GM21423 (cell line): ENCODE results near the gene MBTPS2.
A peak's percentile ranks its signal among the peaks of the same experiment; 100 is the strongest.
"Not testable (repeated sequence)": the region's sequence is repeated elsewhere in the genome, so short reads cannot be mapped to it uniquely, and the experiment has no call there.

Experiments used
- ATAC-seq: cut with Tn5 transposase; IDR thresholded peaks from one replicate; pipeline ENCODE4 v1.9.1; 2021; ENCODE audit warnings: mild to moderate bottlenecking, moderate library complexity; ENCODE audit not compliant: unreplicated experiment

Gene MBTPS2

GRCh38 chrX:21855937-21856415, 16.6 kb downstream of the MBTPS2 start, which contains the start of gene YY2:
TSS of gene YY2 (plus strand) at chrX:21855987. CDS start at chrX:21856485, 498 bp downstream.
- no peak for ATAC-seq

GRCh38 chrX:21856504-21856903, 17.1 kb downstream of the MBTPS2 start:
- no peak for ATAC-seq

- ATAC-seq, result no peak
These were observed 23.8 kb downstream of the MBTPS2 start for GRCh38 chrX:21863241-21863640.

GRCh38 chrX:21865436-21865835, 26.0 kb downstream of the MBTPS2 start:
- no peak for ATAC-seq

GRCh38 chrX:21870494-21870893, 31.1 kb downstream of the MBTPS2 start:
- ATAC-seq, result no peak

GRCh38 chrX:21873063-21873775, 33.8 kb downstream of the MBTPS2 start:
- ATAC-seq, result no peak

- ATAC-seq, result not testable (repeated sequence)
These were observed 34.8 kb downstream of the MBTPS2 start for GRCh38 chrX:21874182-21874581.

GRCh38 chrX:21875013-21875412, 35.6 kb downstream of the MBTPS2 start:
- no peak for ATAC-seq

GRCh38 chrX:21881881-21882574, 42.6 kb downstream of the MBTPS2 start:
- ATAC-seq, result no peak

GRCh38 chrX:21883258-21883657, 43.8 kb downstream of the MBTPS2 start:
- ATAC-seq, result no peak

- ATAC-seq, result no peak
These were observed 46.2 kb downstream of the MBTPS2 start for GRCh38 chrX:21885568-21885967.

- no peak for ATAC-seq
These were observed 65.9 kb downstream of the MBTPS2 start for GRCh38 chrX:21905313-21905712.

- ATAC-seq, result no peak
These were observed 66.5 kb downstream of the MBTPS2 start for GRCh38 chrX:21905953-21906352.

- ATAC-seq, result no peak
These were observed 67.8 kb downstream of the MBTPS2 start for GRCh38 chrX:21907260-21907659.

- ATAC-seq, result no peak
These were observed 72.1 kb downstream of the MBTPS2 start for GRCh38 chrX:21911481-21911880.

- no peak for ATAC-seq
These were observed 72.8 kb downstream of the MBTPS2 start for GRCh38 chrX:21912220-21912619.

- ATAC-seq, result no peak
These were observed 73.6 kb downstream of the MBTPS2 start for GRCh38 chrX:21912989-21913388.

- no peak for ATAC-seq
These were observed 86.7 kb downstream of the MBTPS2 start for GRCh38 chrX:21926116-21926515.

GRCh38 chrX:21926527-21927278, 87.3 kb downstream of the MBTPS2 start:
- peak; percentile 76 for ATAC-seq

GRCh38 chrX:21929209-21929608, 89.8 kb downstream of the MBTPS2 start:
- ATAC-seq, result no peak

- no peak for ATAC-seq
These were observed 91.6 kb downstream of the MBTPS2 start for GRCh38 chrX:21930986-21931385.
